Stimulated activated naive CD4-positive, alpha-beta T cell (primary cell): ENCODE results near the gene RERG.

Source experiments
- DNase-seq, 6 experiments: peaks; one replicate each; lab custom pipeline; 2025; lab: John Stamatoyannopoulos, UW

The RERG gene

DNA sequence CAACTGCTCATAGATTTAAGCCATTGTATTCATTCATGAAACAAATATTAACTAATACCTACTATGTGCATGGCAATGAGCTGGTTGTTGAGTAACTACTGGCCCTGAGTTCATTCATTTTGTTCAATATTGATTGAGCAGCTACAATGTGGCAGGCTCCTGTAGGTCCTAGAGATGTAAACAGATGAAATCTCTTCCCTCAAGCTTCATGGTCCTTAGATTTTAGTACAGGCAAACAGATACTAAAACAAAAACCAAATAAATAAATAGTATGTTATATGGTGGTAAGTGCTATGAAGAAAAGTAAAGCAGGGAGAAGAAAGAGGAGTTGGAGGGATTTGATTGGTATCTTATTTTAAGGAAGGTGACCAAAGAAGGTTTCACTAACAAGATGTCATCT is 77.8 kb downstream of the RERG start:
- DNase-seq: no peak

DNA sequence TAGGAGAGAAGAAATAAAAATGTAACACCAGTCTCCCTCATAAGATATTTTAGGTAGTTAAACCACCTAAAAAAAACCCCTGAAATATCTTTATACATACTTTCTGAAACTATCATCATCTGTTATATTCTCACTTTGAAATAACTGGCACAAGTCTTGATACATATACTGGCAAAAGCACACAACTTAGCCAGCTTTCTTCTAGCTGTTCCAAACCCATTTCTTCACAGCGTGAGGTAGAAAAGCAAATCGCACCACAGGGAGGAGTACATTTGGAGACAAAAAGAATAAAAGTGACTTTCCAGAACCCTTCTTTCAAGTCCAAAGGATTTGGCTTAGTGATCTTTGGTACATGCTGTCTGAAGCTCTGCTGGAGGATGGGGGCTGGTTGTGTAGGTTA is 78.5 kb downstream of the RERG start:
- DNase-seq: no peak

DNA sequence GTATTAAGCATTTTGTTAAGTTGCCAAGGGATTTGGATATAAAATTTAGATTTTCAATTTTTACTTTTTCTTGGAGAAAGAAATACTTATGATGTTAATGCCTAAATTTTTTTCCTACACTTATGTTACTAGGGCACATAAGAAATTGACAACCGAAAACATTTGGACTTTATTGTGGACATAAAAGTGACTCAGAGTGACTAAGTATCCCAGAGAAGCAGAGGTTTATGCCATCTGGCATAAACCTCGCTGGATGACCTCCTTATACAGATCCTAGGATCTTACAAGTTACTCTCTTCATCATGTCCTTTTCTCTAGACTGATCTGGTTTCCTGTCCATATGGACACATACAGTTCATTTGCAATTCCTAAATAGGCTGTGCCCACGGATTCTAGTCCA is 89.8 kb downstream of the RERG start:
- no peak for DNase-seq

DNA sequence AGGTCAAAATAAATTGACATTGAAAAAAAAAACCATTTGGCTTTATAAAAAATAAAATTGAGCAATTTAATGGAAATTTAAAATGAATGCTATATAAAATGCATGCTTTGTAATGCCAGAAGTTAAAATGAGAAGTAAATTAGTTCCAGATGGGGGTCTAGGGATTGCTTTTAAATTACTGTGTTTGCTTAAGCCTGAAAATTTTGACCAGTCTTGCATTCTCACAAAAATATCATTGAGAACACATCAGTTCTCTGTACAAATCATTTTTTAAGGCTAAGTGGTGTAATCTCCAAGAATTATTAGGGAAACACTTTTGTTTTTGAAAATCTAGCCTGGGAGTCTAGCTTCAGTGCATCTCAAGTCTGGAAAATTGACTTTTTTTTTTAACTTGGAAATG is 90.7 kb downstream of the RERG start:
- no peak for DNase-seq

DNA sequence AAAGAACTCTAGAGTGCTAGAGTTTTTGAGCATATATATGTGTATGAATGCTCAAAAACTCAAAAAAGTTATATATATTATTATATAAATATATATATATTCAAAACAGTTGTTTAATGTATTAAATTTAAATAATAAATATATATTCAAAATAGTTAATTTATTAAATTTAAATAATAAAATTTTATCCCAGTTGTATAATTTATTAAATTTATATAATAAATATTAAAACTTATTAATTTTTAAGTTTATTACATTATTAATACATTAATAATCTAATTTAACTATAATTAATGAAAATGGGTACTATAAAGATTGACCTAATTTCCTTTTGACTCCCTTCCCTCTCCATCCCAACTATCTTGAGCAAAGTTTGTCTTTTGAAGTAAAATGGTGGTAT is 97.8 kb downstream of the RERG start:
- no peak for DNase-seq

DNA sequence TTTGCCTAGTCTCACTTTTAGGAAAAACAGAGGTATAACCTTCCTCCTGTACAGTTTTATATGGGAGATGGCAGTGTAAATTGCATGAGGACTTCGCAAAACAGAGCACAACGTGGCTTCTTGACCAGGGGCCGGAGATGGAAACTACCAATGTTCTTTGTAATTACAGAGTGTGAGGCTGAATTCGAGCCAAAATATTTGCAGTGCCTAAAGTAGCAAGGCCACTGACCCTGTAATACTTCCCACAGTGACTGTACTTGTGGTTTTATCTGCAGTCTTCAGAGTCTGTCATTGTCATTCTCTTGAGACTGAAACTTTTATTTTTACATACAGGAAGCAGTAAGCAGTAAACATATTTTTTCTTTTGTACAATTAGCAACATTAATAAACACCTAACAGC is 98.9 kb downstream of the RERG start:
- no peak for DNase-seq

DNA sequence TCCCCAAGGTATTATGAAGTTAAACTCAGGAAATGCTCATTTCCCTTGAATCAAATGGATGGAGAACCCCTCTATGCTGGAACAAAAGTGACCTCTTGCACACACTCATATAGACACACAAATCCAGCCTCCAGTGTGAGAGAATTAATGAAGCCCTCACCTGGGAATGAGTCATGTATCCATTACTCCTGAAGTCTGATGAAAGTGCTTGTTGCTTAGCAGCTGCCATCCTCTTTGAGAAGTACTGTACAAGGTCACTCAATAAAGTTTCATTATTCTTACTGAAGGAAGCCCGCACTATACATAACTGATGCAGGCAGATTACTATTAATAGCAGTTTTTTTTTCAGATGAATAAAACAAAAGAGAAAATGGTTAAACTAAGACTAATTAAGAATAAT is 102.3 kb downstream of the RERG start:
- no peak for DNase-seq

DNA sequence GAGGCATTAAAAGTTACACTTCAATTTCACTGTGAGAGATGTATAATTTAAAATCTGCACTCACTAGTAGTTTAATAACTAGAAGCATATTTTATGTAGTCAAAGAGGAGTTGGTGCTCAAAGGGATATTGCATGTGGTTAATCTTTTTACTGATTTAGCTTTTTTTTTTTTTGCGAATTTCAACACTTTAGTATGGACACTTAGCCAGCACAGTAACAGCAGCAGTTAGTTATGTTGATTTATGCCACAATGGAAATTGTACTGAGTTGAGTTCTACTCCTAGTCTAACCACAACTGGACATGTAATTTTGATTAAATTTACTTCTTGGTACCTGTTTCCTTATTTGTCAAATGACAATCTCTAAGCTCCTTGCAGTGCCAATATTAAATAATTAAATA is 104.2 kb downstream of the RERG start:
- DNase-seq: no peak

DNA sequence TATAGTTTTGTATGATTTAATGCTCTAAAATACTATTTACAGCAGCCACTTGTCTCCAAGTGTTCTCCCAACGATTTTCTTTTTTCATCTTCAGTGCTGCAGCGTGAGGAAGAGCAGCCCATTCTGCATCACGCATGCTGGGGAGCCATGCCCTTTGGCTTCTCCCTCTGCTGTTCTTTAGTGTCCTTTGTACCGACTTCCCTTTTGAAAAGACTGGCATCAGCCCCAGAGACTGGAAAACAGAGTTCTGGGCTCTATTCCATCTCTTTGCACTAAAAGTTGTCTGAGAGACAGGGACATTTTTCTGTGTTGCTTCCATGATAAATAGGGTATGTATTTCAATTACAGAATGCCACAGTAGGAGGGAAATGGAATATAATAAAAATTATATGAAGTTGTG is 105.1 kb downstream of the RERG start:
- DNase-seq: no peak

DNA sequence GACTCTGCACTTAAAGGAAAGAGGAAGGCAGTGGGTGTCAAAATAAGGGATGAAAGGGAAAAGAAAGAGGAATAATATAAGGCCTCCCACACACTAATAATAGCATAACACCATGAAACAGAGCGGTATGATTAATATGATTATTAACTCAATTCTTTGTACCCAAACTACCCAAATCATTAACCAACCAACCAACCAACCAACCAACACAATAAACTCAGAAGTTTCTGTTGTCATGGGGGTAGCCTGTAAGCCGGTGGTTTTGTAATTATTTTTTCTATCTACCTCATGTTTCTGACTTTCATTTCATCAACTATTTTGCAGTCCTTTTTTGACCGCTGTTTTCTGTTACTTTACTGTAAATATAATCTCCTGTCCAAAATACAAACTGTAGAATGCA is 105.8 kb downstream of the RERG start:
- no peak for DNase-seq

DNA sequence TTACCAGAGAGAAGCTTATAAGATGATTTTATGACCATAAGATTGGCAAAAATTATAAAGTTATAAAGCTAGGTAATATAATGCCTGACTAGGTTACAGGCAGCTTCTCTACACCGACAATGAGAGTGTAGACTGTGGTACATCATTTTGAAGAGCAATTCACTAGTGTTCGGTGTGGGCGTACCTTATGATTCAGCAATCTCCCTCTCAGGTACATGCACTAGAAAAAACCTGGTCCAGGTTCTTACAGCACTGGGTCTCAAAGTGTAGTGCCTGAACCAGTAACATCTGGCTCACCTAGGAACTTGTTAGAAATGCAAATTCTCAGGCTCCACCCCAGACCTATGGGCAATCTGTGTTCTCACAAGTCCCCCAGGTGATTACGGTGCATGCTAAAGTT is 106.7 kb downstream of the RERG start:
- no peak for DNase-seq

DNA sequence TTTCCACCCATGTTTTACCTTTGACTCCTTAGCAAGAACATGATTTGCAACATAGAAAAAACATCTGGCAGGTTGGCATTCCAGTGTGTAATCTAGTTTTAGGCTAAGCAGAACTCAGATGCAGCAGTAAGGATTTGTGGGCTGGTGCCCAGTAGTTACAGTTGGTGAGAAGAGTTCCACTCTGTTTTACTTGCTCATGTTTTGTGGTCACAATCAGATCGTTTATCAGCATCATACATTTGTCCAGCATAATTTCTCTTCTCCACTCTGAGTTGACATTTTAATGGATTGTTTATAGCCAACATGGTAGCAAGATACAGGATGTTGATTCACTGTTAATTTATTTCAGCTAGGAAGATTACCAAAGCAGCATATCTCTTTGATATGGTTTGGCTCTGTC is 128.4 kb downstream of the RERG start:
- no peak for DNase-seq

DNA sequence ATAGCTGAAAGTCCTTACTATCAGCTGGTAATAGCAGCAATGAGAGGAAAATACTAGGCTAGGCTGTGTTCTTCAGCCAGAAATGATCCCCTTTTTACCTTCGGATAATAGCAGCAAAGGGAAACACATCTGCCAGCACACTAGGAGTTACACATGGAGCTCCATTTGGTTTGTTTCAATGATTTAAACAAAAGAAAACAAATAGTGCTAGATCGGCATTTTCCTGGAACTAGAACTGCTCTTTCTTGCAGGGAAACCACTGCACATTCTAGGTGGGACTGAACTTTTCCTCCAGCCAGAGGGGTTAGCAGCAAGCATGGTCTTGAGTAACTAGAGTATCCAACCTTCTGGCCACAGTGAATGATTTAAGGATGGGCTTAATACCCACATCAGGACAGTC is 130.8 kb downstream of the RERG start:
- no peak for DNase-seq

DNA sequence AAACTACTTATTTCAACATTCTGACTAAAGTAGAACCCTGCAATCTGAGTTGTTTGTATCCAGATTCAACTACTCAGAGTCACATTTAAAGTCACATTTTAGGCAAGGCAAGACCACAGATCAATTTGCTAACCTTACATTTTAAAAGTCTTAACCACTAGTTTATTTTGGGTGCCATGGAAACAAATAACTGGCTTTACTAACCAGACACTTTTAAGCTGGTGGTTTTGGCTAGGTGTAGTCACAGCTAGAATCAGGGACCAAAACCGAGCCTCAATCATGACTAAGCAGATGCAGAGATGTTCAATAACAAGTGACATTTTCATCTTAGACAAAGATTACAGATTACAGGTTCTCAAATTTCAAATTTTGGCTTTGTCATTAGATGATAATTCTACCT is 133.1 kb downstream of the RERG start:
- DNase-seq: no peak

DNA sequence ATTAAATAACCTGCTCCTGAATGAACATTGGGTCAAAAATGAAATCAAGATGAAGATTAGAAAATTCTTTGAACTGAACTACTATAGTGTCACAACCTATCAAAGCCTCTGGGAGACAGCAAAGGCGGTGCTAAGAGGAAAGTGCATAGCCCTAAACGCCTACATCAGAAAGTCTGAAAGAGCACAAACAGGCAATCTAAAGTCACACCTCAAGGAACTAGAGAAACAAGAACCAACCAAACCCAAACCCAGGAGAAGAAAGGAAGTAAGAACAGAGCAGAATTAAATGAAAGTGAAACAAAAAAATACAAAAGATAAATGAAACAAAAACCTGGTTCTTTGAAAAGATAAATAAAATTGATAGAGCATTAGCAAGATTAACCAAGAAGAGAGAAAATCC is 143.5 kb downstream of the RERG start:
- peak in 1 of 6 experiments; percentile 3 for DNase-seq

DNA sequence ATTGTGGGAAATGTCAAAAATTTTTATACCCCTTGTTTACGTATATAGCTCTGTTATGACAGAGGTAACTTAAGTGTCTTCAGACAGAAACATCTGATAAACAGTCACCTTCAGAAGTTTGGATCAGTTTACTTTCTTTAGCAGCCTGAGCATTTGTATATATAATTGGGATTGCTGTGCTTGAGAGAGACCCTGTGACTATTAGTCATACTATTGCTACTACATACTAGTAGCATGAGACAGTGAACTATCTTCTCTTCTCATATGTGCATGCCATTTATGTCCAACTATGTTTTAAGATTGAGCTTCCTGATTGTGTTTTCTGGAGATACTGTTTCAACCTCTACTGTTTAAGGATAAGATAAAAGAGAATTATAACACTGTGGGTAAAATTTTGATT is 146.9 kb downstream of the RERG start:
- DNase-seq: no peak

DNA sequence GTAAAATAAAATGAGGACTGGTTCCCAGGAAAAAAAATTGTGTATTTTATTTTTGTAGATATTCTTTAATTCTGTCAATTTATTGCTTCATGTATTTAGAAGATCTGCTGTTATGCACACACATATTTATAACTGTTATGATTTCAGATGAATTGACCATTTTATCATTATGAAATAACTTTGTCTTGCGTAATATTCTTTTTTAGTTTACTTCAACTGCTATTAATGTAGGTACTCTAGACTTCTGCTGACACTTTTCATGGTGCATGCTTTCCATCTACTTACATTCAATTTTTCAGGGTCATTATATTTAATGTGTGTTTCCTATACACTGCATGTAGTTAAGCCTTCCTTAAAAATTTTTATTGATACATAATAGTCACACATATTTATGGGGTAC is 162.1 kb downstream of the RERG start:
- DNase-seq: no peak
